Brain pericyte (primary cell): ENCODE measurements around the gene ABHD17B.

Source experiments
- DNase-seq: peaks from one replicate; pipeline ENCODE4 v3.0.0-alpha.2; 2012; ENCODE audit warnings: low read depth, low spot score

Gene ABHD17B

DNA sequence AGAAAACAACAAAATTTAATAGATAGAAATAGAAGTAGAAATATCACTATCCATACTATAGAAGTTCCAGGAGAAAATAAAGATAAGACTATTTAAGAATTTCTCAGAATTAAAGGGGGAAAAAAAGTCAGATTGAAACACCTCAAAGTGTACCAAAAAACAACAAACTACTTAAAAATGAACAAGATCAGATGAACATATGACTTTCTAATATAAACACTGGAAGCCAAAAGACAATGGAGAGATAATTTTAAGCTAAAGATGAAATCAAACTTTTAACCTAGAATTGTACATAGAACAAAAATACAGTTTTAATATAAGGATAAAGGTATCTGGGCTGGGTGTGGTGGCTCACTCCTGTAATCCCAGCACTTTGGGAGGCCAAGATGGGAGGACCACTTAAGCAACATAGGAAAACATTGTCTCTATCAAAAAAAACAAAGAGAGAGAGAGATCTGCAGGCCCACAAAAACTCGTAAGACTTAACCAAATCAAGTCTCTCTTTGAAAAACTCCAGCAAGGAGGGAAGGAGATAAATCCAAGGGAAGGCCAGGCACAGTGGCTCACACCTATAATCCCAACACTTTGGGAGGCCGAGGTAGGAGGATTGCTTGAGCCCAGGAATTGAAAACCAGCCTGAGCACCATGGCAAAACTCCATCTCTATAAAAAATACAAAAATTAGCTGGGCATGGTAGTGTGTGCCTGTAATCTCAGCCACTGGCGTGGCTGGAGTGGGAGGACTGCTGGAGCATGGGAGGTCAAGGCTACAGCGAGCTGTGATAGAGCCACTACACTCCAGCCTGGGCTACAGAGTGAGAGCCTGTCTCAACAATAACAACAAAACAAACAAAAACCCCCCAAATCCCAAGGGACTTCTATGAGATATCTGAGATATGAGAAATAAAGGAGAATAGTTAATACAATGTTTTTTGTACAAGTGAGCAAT is 32.4 kb downstream of the ABHD17B start:
- no peak for DNase-seq

GRCh38 chr9:71876829-71877228 is 34.2 kb downstream of the ABHD17B start:
- no peak for DNase-seq

- DNase-seq: no peak
Observed at GRCh38 chr9:71876106-71876505, 34.9 kb downstream of the ABHD17B start.

GRCh38 chr9:71875345-71875744 is 35.6 kb downstream of the ABHD17B start:
- DNase-seq: no peak

- no peak for DNase-seq
Observed at GRCh38 chr9:71863631-71864030, 47.4 kb downstream of the ABHD17B start.

DNA sequence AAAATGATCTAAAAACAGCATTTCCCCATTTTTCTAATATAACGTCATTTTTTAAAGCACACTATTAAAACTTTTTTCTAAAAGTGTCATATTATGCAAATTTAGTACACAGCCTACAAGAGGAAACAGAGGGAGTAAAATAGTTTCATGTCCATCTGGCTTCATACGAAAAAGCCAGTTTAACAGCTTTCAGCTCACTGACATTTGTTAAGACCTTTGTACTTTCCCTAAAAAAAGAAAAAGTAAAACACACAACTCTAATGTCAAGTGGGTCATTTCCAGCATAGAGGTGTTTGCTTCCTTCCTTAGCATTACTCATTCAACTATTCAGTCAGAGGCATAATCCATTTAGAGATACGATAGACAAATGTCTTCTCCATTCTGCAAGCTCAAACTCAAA is 49.4 kb downstream of the ABHD17B start:
- DNase-seq: no peak

DNA sequence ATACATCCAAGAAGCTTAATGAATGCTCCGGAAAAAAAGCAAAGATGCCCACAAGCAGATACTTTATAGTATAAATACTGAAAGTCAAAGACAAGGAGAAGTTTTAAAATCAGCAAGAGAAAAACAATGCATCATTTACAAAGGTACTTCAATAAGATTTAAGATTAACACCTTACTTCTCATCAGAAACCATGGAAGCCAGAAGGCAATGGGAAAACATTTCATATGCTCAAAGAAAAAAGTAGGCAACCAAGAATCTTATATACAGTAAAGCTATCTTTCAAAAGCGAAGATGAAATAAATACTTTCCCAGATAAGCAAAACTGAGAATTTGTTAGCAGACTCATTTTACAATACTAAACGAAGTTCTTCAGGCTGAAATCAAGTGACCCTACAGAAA is 51.1 kb downstream of the ABHD17B start:
- DNase-seq: no peak

- no peak for DNase-seq
Observed at GRCh38 chr9:71858812-71859211, 52.2 kb downstream of the ABHD17B start.

DNA sequence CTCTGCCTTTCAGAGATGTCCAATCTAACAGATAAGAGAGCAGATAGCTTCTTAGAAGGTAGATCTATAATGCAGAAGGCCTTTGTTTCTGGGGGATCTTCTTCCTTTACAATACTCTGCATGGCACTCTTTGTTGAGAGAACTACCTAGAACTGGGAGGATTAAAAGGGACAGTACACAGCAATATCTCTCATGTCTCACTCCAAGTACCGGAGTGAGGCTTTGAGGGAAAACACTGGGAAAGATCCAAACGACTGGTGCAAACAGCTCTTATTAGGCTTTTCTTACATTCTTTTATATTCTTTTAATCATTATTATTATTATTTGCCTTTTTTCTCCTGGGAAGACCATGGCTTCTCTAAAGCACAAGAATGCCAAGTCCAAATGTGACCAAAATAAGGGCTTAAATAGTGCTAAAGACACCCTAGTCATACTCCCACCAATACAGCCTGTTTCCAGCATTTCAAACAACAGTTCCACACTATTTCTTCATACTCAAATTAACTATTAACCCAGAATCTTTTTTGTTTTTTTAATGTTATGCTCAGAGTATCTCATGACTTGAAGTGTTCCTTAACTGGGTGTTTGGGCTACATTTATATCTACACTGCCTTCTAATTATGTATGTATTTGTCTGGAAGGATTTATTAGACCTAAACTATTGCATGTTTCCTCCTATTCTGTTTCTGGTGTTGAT is 52.7 kb downstream of the ABHD17B start:
- DNase-seq: no peak

DNA sequence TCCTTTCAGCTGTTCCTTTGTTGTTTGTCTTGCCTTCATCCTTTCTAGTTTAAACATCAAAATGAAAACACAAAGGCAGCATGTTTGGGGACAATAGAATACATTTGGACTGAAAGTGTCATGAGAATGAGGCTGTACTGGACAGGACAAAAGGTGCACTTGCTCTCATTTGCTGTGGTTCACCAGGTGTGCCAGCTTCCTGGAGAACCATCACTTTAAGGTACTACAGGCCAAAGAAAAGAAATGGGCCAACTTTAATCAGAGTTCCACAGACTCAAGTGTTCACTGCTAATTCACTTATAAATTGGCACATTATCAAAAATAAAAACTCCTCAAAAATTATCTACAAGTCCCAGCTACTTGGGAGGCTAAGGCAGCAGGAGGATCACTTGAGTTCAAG is 53.8 kb downstream of the ABHD17B start:
- no peak for DNase-seq

DNA sequence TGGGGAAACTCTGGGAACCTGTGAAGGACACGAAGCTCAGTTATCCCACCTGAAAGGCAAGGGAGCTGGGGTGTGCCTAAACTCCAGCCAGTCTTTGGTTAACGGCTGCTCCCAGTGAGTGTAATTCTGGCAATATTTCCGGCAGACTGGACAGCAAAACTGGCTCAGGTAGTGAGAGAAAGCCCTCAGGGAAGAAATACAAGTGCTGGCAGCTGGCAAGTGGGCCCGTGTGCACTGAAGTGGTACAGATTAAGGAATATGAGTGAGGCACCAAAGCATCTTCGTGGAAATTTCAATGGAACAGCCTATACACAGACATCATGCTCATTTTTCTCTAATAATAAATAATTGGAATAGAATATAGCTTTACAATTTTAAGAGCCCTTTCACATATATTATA is 56.2 kb downstream of the ABHD17B start:
- no peak for DNase-seq

- DNase-seq: no peak
Observed at GRCh38 chr9:71853084-71853483, 57.9 kb downstream of the ABHD17B start.

GRCh38 chr9:71850996-71851395 is 60.0 kb downstream of the ABHD17B start:
- DNase-seq: no peak

GRCh38 chr9:71847892-71848291 is 63.1 kb downstream of the ABHD17B start:
- DNase-seq: no peak

DNA sequence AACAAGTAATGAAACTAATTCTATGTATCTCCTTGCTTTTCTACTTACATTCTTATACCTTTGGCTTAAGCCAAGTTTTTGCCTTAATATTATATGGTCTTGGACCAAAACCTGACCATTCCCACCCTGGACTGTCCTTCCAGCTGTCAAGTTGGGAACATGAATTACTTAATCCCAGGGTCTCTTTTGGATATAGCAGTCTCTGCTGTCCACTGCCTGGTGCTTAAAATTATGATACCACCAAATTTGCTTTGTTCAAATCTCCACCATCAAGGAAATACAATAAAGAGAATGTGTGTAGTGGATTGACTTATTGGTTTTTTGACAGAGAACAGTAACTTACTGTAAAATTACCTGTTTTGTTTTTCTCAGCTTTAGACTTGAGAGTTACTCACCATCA is 66.2 kb downstream of the ABHD17B start:
- no peak for DNase-seq

DNA sequence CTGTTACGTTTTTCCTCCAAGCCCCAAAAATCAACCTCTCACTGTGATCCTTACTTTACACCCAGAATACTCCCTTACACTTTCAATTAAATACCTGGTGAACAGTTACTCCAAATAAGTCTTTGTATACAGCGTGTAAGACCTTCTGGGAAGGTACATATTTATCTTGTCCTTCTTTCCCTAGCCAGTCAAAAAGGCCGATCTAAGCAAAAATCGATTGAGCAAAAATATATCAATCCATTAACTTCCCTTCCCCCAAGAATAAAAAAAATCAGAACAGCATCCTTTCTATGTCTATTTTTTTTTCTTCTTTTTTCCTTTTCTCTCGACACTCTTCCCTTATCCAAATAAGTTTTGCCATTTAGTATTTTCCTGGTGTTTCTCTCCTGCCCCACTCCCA is 71.3 kb downstream of the ABHD17B start:
- DNase-seq: no peak

DNA sequence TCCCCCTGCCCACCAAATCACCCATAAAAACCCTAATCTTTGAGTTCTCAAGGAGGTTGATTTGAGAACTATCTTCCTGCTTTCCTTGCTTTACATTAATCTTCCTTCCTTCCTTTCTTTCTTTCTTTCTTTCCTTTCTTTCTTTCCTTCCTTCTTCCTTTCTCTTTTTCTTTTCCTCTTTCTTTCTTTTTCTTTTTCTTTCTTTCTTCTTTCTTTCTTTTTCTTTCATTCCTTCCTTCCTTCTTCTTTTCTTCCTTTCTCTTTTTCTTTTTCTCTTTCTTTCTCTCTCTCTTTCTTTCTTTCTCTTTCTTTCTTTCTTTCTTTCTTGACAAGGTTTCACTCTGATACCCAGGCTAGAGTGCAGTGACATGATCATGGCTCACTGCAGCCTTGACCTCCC is 75.4 kb downstream of the ABHD17B start:
- no peak for DNase-seq

DNA sequence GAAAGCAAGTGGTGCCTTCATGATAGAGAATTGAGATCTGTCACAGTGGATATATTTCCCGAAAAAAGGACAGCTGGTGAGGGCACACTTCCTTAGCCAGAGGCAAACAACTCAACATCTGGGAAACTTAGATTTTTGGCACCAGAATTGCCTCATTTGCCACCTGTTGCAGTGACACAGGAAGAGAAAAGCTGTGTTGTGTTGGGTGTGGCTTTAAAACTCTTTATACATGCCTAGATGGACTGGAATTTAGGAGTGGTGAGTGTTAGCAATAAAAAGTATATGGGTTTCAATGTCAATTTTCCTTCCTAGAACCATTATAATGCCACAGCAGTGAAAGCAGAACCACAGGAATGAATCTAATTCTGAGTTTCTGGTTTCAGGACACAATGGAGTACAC is 80.1 kb downstream of the ABHD17B start:
- no peak for DNase-seq

GRCh38 chr9:71830153-71830552 is 80.8 kb downstream of the ABHD17B start:
- DNase-seq: no peak

GRCh38 chr9:71826279-71826678 is 84.7 kb downstream of the ABHD17B start:
- no peak for DNase-seq

DNA sequence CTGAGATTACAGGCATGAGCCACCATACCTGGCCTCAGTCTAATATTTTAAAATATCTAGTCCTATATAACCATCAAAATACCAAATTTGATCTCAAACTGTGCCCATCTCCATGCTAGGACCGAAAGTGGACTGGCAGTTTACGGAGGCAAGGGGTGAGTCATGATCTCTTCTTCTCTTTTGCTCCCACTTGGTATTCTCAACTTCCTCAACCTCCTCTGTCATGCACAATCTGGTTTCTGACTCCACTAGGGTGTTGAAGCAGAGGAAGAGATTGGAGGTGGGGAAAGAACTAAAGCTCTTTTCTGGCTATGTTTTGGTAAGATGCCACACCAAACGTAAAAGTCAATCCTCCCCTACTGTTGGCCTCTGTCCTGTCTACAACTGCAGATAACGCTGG is 86.7 kb downstream of the ABHD17B start:
- DNase-seq: no peak

GRCh38 chr9:71822935-71823334 is 88.1 kb downstream of the ABHD17B start:
- no peak for DNase-seq

DNA sequence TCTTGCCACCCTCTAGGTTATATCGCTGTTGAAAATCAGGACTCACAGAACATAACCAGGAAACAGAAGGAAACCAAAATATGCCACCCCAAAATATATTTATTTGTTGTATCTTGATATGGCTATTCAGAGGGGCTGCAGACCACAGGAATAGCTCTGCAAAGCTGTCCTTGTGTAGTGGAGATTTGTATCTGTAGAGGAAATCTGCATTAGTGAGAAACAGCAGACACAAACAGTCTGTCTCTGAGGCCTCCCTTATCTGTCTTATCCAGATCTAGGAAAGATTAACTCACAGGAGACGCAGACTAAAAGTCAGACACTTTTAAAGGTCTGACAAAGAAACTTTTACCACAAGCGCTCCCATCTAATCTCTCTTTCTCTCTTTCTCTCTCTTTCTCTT is 88.5 kb downstream of the ABHD17B start:
- no peak for DNase-seq
